Measurements from ENCODE around the gene SCARF2. TPM values are rescaled to one million over a fixed set of nuclear protein-coding genes. Genes with fewer than 3 reads are reported as not detected.
A peak's percentile ranks its signal among the peaks of the same experiment; 100 is the strongest.

SCARF2 gene
- total RNA-seq, 2 donors from 2014 or later: 3.2 to 8.3 TPM

- DNase-seq: peak; percentile 7
- ATAC-seq: no peak
- intact Hi-C loops (cut with DNase I): loop anchor here in 1 of 2 donors (10.0 kb wide), 1 partner anchor 61 kb away; the partner anchor contains the start of gene KLHL22
Measured at GRCh38 chr22:20433686-20434241, 3.9 kb downstream of the SCARF2 start.

GRCh38 chr22:20433191-20433590 is 4.4 kb downstream of the SCARF2 start:
- ATAC-seq (no peak), DNase-seq (no peak)
- intact Hi-C loops (cut with DNase I): loop anchor here in 1 of 2 donors (10.0 kb wide), 1 partner anchor 62 kb away; the partner anchor contains the start of gene KLHL22

- DNase-seq (peak; percentile 16), ATAC-seq (no peak)
- intact Hi-C loops (cut with DNase I): loop anchor here in 1 of 2 donors (10.0 kb wide), 1 partner anchor 63 kb away; the partner anchor contains the start of gene KLHL22
Measured at GRCh38 chr22:20432244-20432686, 5.4 kb downstream of the SCARF2 start.

- ATAC-seq: no peak
- intact Hi-C loops (cut with DNase I): loop anchor here in 1 of 2 donors (10.0 kb wide), 1 partner anchor 63 kb away; the partner anchor contains the start of gene KLHL22
- no peak for DNase-seq
Measured at GRCh38 chr22:20431511-20432192, 6.0 kb downstream of the SCARF2 start.

GRCh38 chr22:20430720-20431510 is 6.7 kb downstream of the SCARF2 start:
- peak; percentile 55 for DNase-seq
- intact Hi-C loops (cut with DNase I): loop anchor here in 1 of 2 donors (10.0 kb wide), 1 partner anchor 64 kb away; the partner anchor contains the start of gene KLHL22

GRCh38 chr22:20430101-20430719 is 7.4 kb downstream of the SCARF2 start:
- no peak for ATAC-seq
- intact Hi-C loops (cut with DNase I): loop anchor here in 1 of 2 donors (10.0 kb wide), 1 partner anchor 65 kb away; the partner anchor contains the start of gene KLHL22
- no peak for DNase-seq

More at GRCh38 chr22:20430720-20431510, 6.7 kb downstream of the SCARF2 start:
- peak; percentile 35 to 43 for ATAC-seq

- peak; percentile 62 for DNase-seq
- ATAC-seq: peak; percentile 24 to 56
- intact Hi-C loops (cut with DNase I): loop anchor here in 1 of 2 donors (10.0 kb wide), 1 partner anchor 65 kb away; the partner anchor contains the start of gene KLHL22
Measured at GRCh38 chr22:20429254-20430100, 8.1 kb downstream of the SCARF2 start.

- DNase-seq: peak; percentile 5
- intact Hi-C loops (cut with DNase I): no loop called here
- ATAC-seq: no peak
Measured at GRCh38 chr22:20428496-20429253, 8.9 kb downstream of the SCARF2 start.

GRCh38 chr22:20427945-20428417 is 9.6 kb downstream of the SCARF2 start:
- ATAC-seq (no peak), DNase-seq (no peak)
- intact Hi-C loops (cut with DNase I): no loop called here

GRCh38 chr22:20427104-20427944 is 10.3 kb downstream of the SCARF2 start:
- intact Hi-C loops (cut with DNase I): no loop called here
- ATAC-seq: no peak
- no peak for DNase-seq

GRCh38 chr22:20426259-20426615 is 11.4 kb downstream of the SCARF2 start:
- intact Hi-C loops (cut with DNase I): no loop called here
- ATAC-seq: no peak
- DNase-seq: no peak

GRCh38 chr22:20425566-20426258 is 11.9 kb downstream of the SCARF2 start:
- ATAC-seq: no peak
- intact Hi-C loops (cut with DNase I): no loop called here
- no peak for DNase-seq

- ATAC-seq (peak in 1 of 2 donors; percentile 13), DNase-seq (peak; percentile 54)
- intact Hi-C loops (cut with DNase I): no loop called here
Measured at GRCh38 chr22:20424932-20425565, 12.6 kb downstream of the SCARF2 start.

- intact Hi-C loops (cut with DNase I): no loop called here
- DNase-seq (peak; percentile 28), ATAC-seq (no peak)
Measured at GRCh38 chr22:20424568-20424931, 13.1 kb downstream of the SCARF2 start.

GRCh38 chr22:20423906-20424551 is 13.6 kb downstream of the SCARF2 start:
- peak in 1 of 2 donors; percentile 18 for ATAC-seq
- DNase-seq: peak; percentile 39
- intact Hi-C loops (cut with DNase I): no loop called here
